Measurements from ENCODE around the gene DNAJA2. TPM values are rescaled to one million over a fixed set of nuclear protein-coding genes. Genes with fewer than 3 reads are reported as not detected.

Gene DNAJA2
- total and polyA plus RNA-seq, 9 of the 15 experiments (the other 6 are each of a cell fraction or from before 2014, with no cell fraction given), result 24.1 to 75.9 (median 50.7) TPM

DNA sequence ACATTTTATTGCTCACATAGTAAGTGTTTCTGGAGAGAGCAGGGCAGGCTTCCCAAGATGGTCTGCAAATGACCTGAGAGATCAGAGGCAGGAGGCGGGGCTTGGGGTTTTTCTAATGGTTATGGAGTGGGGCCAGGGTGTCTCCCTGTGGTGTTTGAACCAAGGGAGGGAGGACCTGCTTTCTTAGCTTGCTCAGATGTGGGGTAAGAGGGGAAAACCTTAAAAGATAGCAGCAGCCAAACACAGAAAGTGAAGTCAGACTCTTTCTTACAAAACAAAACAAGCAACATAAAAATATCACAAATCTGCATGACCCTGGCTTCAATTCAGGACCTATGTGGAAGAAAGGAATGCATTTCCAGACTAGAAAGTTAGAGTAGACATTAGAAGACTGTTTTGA is 22.9 kb upstream of the DNAJA2 start:
- no peak overlapping the region for H3K4me3 ChIP-seq
- no peak overlapping the region for H3K4me2 ChIP-seq (ENCODE audit: insufficient read depth, low read length)
- peaks cover 0 to 6% of the 10 kb centered on the region in 2 experiments; a peak in 1 of 5 replicates for H3K4me1 ChIP-seq (replicated peaks in 1 of 2; ENCODE audit: control insufficient read depth in 2 of 2, insufficient read depth in 2 of 2, low read length in 2 of 2)
- 0% methylated on average over 1 of the region's 1 CpG for WGBS (ENCODE audit: insufficient coverage, low coverage, missing lambda C conversion rate)
- H3K9me1 ChIP-seq (ENCODE audit: control insufficient read depth, insufficient read depth, low read length), result no peaks in the 10 kb centered on the region
- no peak overlapping the region for H2AFZ ChIP-seq (ENCODE audit: low read depth, low read length)
- no peak for ATAC-seq
- TF ChIP-seq MCM7 (IDR thresholded peaks at IDR 0.05) (no peak), CHCHD3 (CRISPR knock-in tag; IDR thresholded peaks at IDR 0.05) (no peak), E4F1 (CRISPR knock-in tag; IDR thresholded peaks at IDR 0.05; ENCODE audit: borderline replicate concordance) (no peak), SRSF7 (optimal IDR thresholded peaks at IDR 0.05; ENCODE audit: low read depth, low read length) (no peak), XRCC4 (IDR thresholded peaks at IDR 0.05; ENCODE audit: extremely low read depth, insufficient read depth, insufficient read length) (no peak), HSF4 (CRISPR knock-in tag; IDR thresholded peaks at IDR 0.05; ENCODE audit: borderline replicate concordance) (no peak), ERF (CRISPR knock-in tag; IDR thresholded peaks at IDR 0.05) (no peak), MLLT1 (IDR thresholded peaks at IDR 0.05) (no peak), KAT8 (IDR thresholded peaks at IDR 0.05; ENCODE audit: low read depth) (no peak), ZNF655 (CRISPR knock-in tag; IDR thresholded peaks at IDR 0.05) (no peak), POLR2AphosphoS2 (IDR thresholded peaks at IDR 0.05; ENCODE audit: low read length) (no peak), RBM25 (IDR thresholded peaks at IDR 0.05; ENCODE audit: low read depth, low read length, severe bottlenecking) (no peak), TAF15 (IDR thresholded peaks at IDR 0.05; ENCODE audit: low read depth, low read length) (no peak)
- TF ChIP-seq, protein P1, sequence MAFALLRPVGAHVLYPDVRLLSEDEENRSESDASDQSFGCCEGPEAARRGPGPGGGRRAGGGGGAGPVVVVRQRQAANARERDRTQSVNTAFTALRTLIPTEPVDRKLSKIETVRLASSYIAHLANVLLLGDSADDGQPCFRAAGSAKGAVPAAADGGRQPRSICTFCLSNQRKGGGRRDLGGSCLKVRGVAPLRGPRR (CRISPR knock-in tag; IDR thresholded peaks at IDR 0.05), result no peak
- FAIRE-seq, result no peak
- no peaks in the 10 kb centered on the region for H4K20me1 ChIP-seq (replicated peaks; ENCODE audit: control insufficient read depth, insufficient read depth, low read length)
- peaks cover 2 to 22% of the 10 kb centered on the region in 2 experiments; a peak in 1 of 5 replicates for H3K27me3 ChIP-seq (ENCODE audit: control insufficient read depth in 2 of 2, insufficient read depth in 2 of 2, low read length in 2 of 2)
- no peaks in the 10 kb centered on the region for H3K9me3 ChIP-seq (replicated peaks; ENCODE audit: control insufficient read depth, insufficient read depth, low read depth, low read length)
- DNase-seq (ENCODE audit: extremely low read depth in 1 of 4, low spot score in 3 of 4), result peak in 1 of 4 experiments; percentile 11
- in situ Hi-C loops (cut with MboI), result no loop called here
- no peak overlapping the region for H3K9ac ChIP-seq (ENCODE audit: insufficient read depth in 1 of 2, low read depth in 2 of 2, low read length in 2 of 2)
- no peak overlapping the region for H3K27ac ChIP-seq (ENCODE audit: extremely low read depth, low read depth, low read length)
- H3K79me2 ChIP-seq (ENCODE audit: control insufficient read depth, insufficient read depth, low read length), result no peaks in the 10 kb centered on the region
- H3K36me3 ChIP-seq (ENCODE audit: control insufficient read depth, insufficient read depth, low read length), result no peaks in the 10 kb centered on the region
- POLR2A ChIA-PET, result no interaction called here
- CTCF ChIA-PET (ENCODE audit: low intra/inter-chr PET ratio), result no interaction called here
- intact Hi-C loops (cut with micrococcal nuclease), result no loop called here
- no TSS peak for BruUV-seq (replicated peaks)
